Effector CD4-positive, alpha-beta T cell (primary cell): ENCODE results near the gene CLOCK.

ENCODE experiments used
- DNase-seq: peaks from one replicate; pipeline ENCODE4 v3.0.0-alpha.2; 2020

Gene CLOCK

DNA sequence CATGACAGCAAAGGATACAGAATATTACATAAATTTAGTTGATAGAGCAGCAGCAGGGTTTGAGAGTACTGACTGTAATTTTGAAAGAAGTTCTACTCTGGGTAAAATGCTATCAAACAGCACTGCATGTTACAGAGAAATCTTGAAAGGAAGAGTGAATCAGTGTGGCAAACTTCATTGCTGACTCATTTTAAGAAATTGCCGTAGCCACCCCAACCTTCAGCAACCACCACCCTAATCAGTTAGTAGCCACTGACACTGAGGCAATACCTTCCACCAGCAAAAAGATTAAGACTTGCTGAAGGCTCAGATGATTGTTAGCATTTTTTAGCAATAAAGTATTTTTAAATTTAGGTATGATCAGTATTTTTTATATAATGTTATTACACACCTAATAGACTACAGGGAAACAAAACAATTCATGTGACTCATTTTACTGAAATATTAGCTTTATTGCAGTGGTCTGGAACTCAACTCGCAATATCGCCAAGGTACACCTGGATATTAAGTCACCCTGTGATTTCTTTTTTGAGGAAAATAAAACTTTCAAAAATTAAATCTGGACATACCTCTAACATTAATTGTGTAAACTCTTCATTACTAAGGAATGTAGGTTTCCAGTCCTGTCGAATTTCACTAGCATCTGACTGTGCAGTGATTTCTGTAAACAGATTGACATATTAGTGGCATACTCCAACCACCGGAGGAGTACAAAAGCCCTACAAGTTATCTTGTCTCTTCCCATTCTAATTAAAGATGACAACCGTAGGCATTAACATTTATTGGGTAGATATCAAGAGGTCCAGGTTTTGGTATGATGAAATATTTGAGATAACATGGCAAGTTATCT, 71.1 kb downstream of the CLOCK start:
- no peak for DNase-seq

DNA sequence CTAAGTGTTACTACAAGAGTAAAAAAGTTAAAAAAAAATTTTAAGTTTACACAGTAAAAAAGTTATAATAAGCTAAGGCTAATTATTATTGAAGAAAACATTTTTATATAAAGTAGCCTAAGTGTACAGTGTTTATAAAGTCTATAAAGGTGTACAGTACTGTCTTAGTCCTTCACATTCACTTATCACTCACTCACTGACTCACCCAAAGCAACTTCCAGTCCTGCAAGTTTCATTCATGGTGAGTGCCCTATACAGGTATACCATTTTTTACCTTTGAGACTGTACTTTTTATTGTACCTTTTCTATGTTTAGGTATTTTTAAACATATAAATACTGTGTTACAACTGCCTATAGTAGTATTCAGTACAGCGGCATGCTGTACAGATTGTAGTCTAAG, 76.7 kb downstream of the CLOCK start:
- no peak for DNase-seq

DNA sequence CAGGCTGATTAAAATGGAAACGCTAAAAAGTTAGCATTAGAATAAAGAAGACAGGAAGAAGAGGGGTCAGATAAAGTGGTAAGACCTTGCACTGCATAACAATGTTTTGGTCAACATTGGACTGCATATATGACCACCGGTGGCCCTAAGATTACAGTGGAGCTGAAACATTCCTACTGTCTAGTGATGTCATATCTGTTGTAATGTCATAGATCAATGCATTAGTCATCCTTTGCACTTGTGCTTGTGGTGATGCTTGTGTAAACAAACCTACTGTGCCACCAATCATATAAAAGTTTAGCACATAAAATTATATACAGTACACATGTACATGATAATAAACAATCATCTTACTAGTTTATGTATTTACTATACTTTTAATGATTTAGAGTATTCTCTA, 78.0 kb downstream of the CLOCK start:
- no peak for DNase-seq

DNA sequence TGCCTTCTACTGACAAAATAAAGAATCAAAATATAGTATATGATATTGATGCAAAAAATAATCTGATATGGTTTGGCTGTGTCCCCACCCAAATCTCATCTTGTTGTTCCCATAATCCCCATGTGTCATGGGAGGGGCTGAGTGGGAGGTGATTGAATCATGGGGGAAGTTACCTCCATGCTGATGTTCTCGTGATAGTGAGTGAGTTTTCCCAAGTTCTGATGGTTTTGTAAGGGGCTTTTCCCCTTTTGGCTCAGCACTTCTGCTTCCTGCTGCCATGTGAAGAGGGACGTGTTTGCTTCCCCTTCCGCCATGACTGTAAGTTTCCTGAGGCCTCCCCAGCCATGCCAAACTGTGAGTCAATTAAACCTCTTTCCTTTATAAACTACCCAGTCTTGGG, 80.7 kb downstream of the CLOCK start:
- DNase-seq, result no peak

- DNase-seq, result no peak
These were observed 88.1 kb downstream of the CLOCK start for GRCh38 chr4:55458611-55459010.

- DNase-seq, result no peak
These were observed 88.5 kb downstream of the CLOCK start for GRCh38 chr4:55458164-55458563.

- DNase-seq, result no peak
These were observed 96.1 kb downstream of the CLOCK start for GRCh38 chr4:55450566-55450965.

GRCh38 chr4:55447831-55448230, 98.9 kb downstream of the CLOCK start:
- DNase-seq, result no peak

- no peak for DNase-seq
These were observed 99.5 kb downstream of the CLOCK start for GRCh38 chr4:55447108-55447708.

DNA sequence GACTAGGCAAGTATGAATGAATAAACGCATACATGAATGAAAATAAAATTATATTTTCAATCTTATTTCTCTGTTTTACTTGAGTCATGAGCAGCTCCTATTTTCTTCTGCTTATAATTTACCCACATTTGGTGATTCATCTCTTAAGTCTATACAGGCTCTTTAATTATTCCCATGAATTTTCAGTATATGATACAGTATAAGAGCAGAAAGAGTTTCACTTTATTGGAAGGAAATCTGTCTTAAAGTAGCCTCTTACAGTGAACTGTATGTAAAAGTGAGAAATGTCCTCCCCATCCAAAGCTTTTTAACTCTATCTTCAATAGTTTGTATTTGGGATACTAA, 100.2 kb downstream of the CLOCK start:
- DNase-seq, result no peak

- DNase-seq, result no peak
These were observed 100.7 kb downstream of the CLOCK start for GRCh38 chr4:55445921-55446577.

DNA sequence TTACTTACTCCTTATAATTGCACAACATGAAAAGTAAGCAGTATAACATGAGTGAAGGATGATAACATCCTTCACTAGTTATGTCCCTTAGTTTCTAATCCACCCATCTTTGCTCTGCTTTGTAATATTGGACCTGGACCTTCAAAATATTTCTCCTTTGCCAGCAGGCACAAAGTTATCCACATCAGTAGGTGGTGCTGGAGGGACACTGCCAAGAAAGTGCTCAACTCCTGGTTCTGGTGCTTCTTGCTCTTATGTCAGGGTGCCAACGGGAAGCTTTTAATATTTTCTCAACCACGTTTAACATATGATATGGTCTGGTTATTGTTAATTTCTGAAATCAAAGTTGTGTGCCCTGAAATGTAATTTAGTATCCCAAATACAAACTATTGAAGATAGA, 101.9 kb downstream of the CLOCK start:
- no peak for DNase-seq

DNA sequence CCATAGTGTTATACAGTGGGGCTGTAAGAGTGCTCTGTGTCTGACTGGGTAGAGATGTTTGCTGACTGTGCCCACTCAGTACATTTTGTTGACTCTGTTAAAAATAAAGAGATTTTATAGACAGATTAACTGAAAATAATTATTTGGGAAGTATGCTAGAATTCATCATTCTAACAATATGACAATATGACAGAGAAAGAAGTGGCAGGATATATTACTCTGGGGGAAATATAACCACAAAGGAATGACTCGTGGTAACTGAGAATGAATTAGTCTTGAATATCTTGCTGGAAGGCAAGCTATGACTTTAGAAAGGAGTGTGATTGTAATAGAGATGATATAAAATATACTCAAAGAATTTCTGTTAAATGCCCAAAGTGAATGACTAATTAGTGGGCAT, 104.2 kb downstream of the CLOCK start:
- DNase-seq, result no peak

DNA sequence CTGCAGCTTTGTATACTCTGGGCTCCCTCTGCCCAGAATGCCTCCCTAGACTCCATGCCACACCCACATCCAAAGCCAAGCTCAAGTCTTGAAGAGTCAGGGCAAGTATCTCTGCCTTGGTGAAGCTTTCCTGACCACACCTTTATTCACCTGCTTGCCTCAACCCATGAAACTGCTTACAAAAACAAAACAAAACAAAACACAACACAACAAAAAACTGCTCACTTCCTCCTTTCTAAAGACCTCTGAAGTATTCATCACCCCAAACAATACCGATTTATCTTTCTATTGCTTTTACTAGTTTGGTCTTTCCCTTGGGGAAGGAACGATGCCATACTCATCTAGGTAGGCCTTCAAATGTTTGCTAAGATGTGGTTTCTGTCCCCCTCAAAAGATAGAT, 105.9 kb downstream of the CLOCK start:
- DNase-seq, result no peak

DNA sequence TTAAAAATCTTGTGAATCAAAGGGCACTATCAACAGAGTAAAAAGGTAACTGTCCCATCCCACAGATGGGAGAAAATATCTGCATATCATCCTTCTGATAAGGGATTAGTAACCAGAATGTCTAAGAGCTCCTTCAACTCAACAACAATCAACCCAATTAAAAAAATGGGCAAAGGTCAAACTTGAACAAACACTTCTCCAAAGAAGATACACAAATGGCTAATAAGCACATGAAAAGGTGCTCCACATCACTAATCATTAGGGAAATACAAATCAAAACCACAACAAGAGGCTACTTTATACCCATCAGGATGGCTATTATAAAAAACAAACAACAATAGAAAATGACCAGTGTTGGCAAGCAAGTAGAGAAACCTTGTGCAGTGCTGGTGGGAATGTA, 107.7 kb downstream of the CLOCK start:
- no peak for DNase-seq

DNA sequence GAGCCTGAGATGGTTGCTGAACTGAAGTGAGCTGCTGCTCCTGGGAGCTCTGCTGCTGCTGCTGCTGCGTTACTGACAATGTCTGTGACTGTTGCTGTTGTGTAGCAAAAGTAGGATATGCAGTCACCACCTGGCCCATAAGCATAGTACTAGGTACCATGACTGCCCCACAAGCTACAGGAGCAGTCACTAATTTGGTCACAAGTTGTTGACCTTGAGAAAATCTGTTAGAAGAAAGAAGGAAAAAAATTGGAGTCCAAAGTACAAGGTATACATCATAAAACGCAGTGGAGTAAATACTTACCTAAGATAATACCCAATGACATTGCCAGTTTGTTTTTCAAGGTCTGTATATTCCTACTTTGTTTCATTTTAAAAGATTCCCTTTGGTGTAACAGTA, 108.4 kb downstream of the CLOCK start:
- DNase-seq, result no peak

GRCh38 chr4:55437823-55438222, 108.9 kb downstream of the CLOCK start:
- no peak for DNase-seq

GRCh38 chr4:55437356-55437796, 109.3 kb downstream of the CLOCK start:
- no peak for DNase-seq

GRCh38 chr4:55435141-55435841, 111.4 kb downstream of the CLOCK start:
- DNase-seq, result no peak

DNA sequence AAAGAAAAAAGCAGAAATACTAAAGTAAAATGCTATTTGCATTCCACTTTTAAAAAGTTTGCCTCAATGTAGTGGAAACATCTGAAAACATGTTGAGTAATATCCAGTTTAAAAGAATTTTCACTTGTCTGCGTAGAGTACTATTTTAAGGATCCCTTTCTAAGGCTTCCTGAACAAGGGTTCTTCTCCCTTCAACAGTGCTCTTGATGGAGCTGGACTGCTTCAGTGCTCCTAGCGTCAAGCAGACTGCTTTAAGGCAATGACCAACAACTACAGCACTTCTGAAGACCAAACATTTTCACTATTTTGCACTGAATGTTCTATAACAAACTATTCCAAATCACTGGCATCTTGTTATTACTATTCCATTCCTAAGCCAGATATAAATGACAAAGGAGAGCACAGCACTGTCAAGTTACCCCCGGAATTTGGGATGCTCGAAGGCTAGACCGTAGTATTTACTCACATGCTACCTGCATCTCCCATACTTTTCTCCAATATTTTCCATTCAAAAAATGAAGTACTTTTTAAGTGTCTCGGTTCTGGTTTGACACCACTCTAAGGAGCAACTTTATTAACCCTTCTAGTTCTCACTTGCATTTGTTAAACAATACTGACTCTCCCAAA, 114.9 kb downstream of the CLOCK start:
- no peak for DNase-seq

DNA sequence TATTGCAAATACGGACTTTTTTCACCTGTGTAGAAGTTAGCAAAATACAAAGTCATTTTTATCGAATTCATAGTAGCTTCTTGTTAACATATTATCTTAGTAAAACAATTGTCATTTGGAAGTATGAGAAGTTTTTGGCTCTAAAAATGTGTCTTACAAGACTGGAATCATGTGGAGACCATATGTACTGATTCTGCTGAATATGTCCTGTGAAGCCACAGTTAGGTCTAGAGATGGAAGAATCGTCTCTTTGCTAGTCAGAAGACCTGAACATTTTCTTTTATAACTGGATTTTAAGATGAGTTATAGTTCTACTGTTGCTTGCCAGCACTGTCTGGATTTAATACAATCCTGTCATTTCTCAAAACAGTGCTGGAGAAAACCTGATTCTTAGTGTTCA, 121.9 kb downstream of the CLOCK start:
- no peak for DNase-seq

- DNase-seq, result no peak
These were observed 130.5 kb downstream of the CLOCK start for GRCh38 chr4:55416176-55416575.

- DNase-seq, result no peak
These were observed 135.1 kb downstream of the CLOCK start for GRCh38 chr4:55411621-55412020.
